Neural crest cell (in vitro differentiated cells): ENCODE results near the gene EPB41L4A. TPM values are rescaled to one million over a fixed set of nuclear protein-coding genes. Genes with fewer than 3 reads are reported as not detected.

Experiments
- DNase-seq: peaks from one replicate; pipeline ENCODE4 v3.0.0; 2021; ENCODE audit warnings: low read depth, mixed read lengths, low spot score
- H3K27ac Mint-ChIP-seq: one replicate; pipeline ENCODE4 v1.8.0; 2021; ENCODE audit warnings: mild to moderate bottlenecking, mixed read lengths; ENCODE audit not compliant: unreplicated experiment
- H3K27me3 Mint-ChIP-seq: 2 replicates; pipeline ENCODE4 v1.8.0; 2021; ENCODE audit warnings: low read depth, mild to moderate bottlenecking, mixed read lengths
- H3K36me3 Mint-ChIP-seq: 2 replicates; pipeline ENCODE4 v1.8.0; 2021; ENCODE audit warnings: low read depth, mild to moderate bottlenecking, mixed read lengths
- H3K4me1 Mint-ChIP-seq: 2 replicates; pipeline ENCODE4 v1.8.0; 2021; ENCODE audit warnings: mixed read lengths
- H3K4me3 Mint-ChIP-seq: one replicate; pipeline ENCODE4 v1.8.0; 2021; ENCODE audit warnings: mild to moderate bottlenecking, mixed read lengths
- H3K9me3 Mint-ChIP-seq: 2 replicates; pipeline ENCODE4 v1.8.0; 2021; ENCODE audit warnings: mixed read lengths
- total RNA-seq: library from RNA; stranded (reverse); gene quantifications from 2 replicates; pipeline ENCODE4 v1.2.1, GENCODE V29; 2021
- TF ChIP-seq, protein P1 (sequence below): fragments of 200-600 bp; sonication (generic); conservative IDR thresholded peaks from 2 replicates; pipeline ENCODE4 v1.5.0; 2021; ENCODE audit warnings: antibody characterized with exemption, mild to moderate bottlenecking

Gene EPB41L4A
- total RNA-seq, 1 donor from 2014 or later = 10.8 TPM

DNA sequence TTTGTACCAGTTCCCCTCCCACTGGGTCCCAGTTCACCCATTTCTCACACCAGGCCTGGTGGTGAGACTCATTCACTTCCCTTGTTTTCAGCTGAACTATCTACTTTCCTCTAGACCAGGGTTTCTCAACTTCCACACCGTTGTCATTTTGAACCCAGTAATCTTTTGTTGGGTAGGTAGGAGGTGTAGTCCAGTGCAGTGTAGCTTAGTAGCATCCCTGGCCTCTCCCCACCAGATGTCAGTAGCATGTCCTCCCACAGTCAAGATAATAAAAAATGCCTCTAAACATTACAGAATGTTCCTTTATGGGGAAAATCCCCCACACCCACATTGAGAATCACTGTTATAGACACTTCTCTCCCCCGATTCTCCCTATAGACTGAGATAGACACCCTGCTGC, 299.1 kb downstream of the EPB41L4A start:
- TF ChIP-seq, protein P1, sequence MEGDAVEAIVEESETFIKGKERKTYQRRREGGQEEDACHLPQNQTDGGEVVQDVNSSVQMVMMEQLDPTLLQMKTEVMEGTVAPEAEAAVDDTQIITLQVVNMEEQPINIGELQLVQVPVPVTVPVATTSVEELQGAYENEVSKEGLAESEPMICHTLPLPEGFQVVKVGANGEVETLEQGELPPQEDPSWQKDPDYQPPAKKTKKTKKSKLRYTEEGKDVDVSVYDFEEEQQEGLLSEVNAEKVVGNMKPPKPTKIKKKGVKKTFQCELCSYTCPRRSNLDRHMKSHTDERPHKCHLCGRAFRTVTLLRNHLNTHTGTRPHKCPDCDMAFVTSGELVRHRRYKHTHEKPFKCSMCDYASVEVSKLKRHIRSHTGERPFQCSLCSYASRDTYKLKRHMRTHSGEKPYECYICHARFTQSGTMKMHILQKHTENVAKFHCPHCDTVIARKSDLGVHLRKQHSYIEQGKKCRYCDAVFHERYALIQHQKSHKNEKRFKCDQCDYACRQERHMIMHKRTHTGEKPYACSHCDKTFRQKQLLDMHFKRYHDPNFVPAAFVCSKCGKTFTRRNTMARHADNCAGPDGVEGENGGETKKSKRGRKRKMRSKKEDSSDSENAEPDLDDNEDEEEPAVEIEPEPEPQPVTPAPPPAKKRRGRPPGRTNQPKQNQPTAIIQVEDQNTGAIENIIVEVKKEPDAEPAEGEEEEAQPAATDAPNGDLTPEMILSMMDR = no peak
- no peaks in the 10 kb centered on the region for H3K36me3 Mint-ChIP-seq
- H3K4me3 Mint-ChIP-seq = no peak overlapping the region
- DNase-seq = no peak
- peaks cover 8% of the 10 kb centered on the region for H3K9me3 Mint-ChIP-seq
- no peaks in the 10 kb centered on the region for H3K27me3 Mint-ChIP-seq
- peaks cover 4% of the 10 kb centered on the region for H3K4me1 Mint-ChIP-seq
- H3K27ac Mint-ChIP-seq = no peak overlapping the region

DNA sequence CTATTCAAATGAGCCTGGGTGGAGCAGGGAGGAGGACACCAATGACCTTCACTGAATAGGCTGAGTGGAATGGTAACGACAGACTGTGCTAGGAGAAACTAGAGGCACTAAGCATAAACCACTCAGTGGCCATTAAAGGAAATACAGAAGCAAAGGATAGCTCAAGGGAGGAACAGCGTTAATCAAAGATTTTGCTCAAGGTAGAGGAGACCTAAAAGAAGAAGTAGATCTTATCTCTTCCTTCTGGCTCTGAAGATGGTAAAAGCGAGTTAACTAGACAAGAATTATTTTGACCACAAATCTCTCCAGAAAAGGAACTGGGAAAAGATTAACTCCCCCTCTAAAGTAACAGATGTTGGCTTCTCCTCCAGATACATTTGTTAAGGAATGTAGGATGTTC, 299.6 kb downstream of the EPB41L4A start:
- no peak for DNase-seq
- Mint-ChIP-seq H3K27ac (no peak overlapping the region), H3K9me3 (peaks cover 8% of the 10 kb centered on the region), H3K36me3 (no peaks in the 10 kb centered on the region), H3K27me3 (no peaks in the 10 kb centered on the region), H3K4me3 (no peak overlapping the region), H3K4me1 (peaks cover 4% of the 10 kb centered on the region)
- TF ChIP-seq, protein P1 = no peak

DNA sequence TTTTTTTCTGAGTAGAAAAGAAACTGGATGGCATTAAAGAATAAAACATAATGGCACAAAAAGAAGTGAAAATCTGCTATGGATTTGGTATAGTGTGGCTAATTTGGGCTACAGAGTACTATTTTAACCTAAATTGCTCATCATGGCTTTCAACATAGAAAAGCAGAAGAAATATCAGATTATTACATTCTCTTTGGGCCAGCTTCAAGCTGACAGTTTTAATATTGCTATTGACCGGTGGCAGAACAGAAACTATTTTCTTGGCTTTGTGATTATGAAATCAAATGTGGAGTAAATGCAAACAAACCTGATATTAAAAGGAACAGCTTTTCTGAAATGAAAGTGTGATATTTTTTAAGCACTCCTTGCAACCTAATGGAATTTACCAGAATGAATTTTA, 301.5 kb downstream of the EPB41L4A start:
- H3K36me3 Mint-ChIP-seq = no peaks in the 10 kb centered on the region
- peaks cover 4% of the 10 kb centered on the region for H3K4me1 Mint-ChIP-seq
- peaks cover 8% of the 10 kb centered on the region for H3K9me3 Mint-ChIP-seq
- TF ChIP-seq, protein P1 = no peak
- H3K4me3 Mint-ChIP-seq = no peak overlapping the region
- H3K27me3 Mint-ChIP-seq = no peaks in the 10 kb centered on the region
- no peak for DNase-seq
- no peak overlapping the region for H3K27ac Mint-ChIP-seq

DNA sequence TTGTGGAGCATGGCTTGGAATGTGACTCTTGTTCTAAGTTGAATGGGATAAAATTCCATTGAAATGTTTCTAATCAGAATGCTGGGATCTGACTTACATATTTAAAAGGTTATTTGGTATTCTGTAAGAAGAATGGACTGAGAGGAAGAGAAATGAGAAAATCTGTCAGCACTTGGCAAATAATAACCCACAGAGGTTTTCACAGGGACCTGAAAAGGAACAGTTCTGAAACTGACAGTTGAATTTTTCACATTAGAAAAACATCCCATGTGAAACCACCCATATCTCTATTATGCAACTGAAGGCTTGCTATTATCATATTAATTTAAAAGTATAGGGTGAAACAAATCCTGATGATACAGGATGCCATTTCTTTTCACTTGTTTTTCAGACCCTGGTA, 302.7 kb downstream of the EPB41L4A start:
- Mint-ChIP-seq H3K27me3 (no peaks in the 10 kb centered on the region), H3K4me3 (no peak overlapping the region), H3K36me3 (no peaks in the 10 kb centered on the region), H3K4me1 (peaks cover 4% of the 10 kb centered on the region), H3K9me3 (peaks cover 7% of the 10 kb centered on the region), H3K27ac (no peak overlapping the region)
- TF ChIP-seq, protein P1 = no peak
- DNase-seq = no peak

GRCh38 chr5:112113565-112113964, 305.5 kb downstream of the EPB41L4A start:
- TF ChIP-seq, protein P1 = no peak
- Mint-ChIP-seq H3K4me3 (no peak overlapping the region), H3K27me3 (no peaks in the 10 kb centered on the region), H3K27ac (no peak overlapping the region), H3K9me3 (no peaks in the 10 kb centered on the region), H3K36me3 (no peaks in the 10 kb centered on the region), H3K4me1 (peaks cover 4% of the 10 kb centered on the region)
- no peak for DNase-seq
